Measurements from ENCODE around the gene GPR176.

- TF ChIP-seq CTCF (IDR thresholded peaks at IDR 0.05) = no peak
- TF ChIP-seq POLR2A (IDR thresholded peaks at IDR 0.05) = no peak
Measured at GRCh38 chr15:39963786-39964185, 43.7 kb upstream of the GPR176 start.

All from thyroid gland (tissue), 4 donors.